ENCODE measurements around the gene GPX4. TPM values are rescaled to one million over a fixed set of nuclear protein-coding genes. Genes with fewer than 3 reads are reported as not detected.
A peak's percentile ranks its signal among the peaks of the same experiment; 100 is the strongest.

The GPX4 gene
- total and polyA plus RNA-seq, 2 of the 13 experiments (the other 11 are each of a cell fraction or from before 2014, with no cell fraction given), result 535 to 613 TPM

GRCh38 chr19:1093811-1094553 lies 9.8 kb upstream of the GPX4 start (continued):
- TF ChIP-seq ZNF687 (CRISPR knock-in tag; IDR thresholded peaks at IDR 0.05) (peak; percentile 88), ZNF589 (CRISPR knock-in tag; conservative IDR thresholded peaks at IDR 0.05) (no peak), ZNF260 (CRISPR knock-in tag; IDR thresholded peaks at IDR 0.05; ENCODE audit: borderline replicate concordance, low read depth) (no peak), MYC (CRISPR knock-in tag; IDR thresholded peaks at IDR 0.05; ENCODE audit: borderline replicate concordance) (peak; percentile 48; the same call in 1 of the 2 replicates), ZNF484 (CRISPR knock-in tag; IDR thresholded peaks at IDR 0.05; ENCODE audit: borderline replicate concordance, low read depth) (no peak), NFATC3 (CRISPR knock-in tag; IDR thresholded peaks at IDR 0.05) (no peak), PRMT3 (CRISPR knock-in tag; IDR thresholded peaks at IDR 0.05; ENCODE audit: borderline replicate concordance, low read depth) (no peak), KDM1A (CRISPR knock-in tag; IDR thresholded peaks at IDR 0.05) (no peak), ZNF44 (CRISPR knock-in tag; IDR thresholded peaks at IDR 0.05) (no peak), KAT7 (CRISPR knock-in tag; IDR thresholded peaks at IDR 0.05; ENCODE audit: borderline replicate concordance) (0 out of 2 replicates have a peak, but pooled peaks have one; percentile 63), ZSCAN31 (CRISPR knock-in tag; IDR thresholded peaks at IDR 0.05; ENCODE audit: low read depth) (no peak), KLF12 (CRISPR knock-in tag; IDR thresholded peaks at IDR 0.05; ENCODE audit: borderline replicate concordance) (no peak), SPEN (CRISPR knock-in tag; IDR thresholded peaks at IDR 0.05; ENCODE audit: low read depth) (no peak), ZNF740 (CRISPR knock-in tag; IDR thresholded peaks at IDR 0.05) (no peak), KMT2A (CRISPR knock-in tag; IDR thresholded peaks at IDR 0.05) (no peak), ZNF121 (CRISPR knock-in tag; IDR thresholded peaks at IDR 0.05) (no peak), ZFX (CRISPR knock-in tag; IDR thresholded peaks at IDR 0.05; ENCODE audit: low read depth) (no peak), ZNF451 (CRISPR knock-in tag; IDR thresholded peaks at IDR 0.05) (no peak), ZNF841 (CRISPR knock-in tag; IDR thresholded peaks at IDR 0.05; ENCODE audit: borderline replicate concordance) (no peak), ZNF329 (CRISPR knock-in tag; IDR thresholded peaks at IDR 0.05; ENCODE audit: low read depth) (no peak), ZNF382 (CRISPR knock-in tag; IDR thresholded peaks at IDR 0.05; ENCODE audit: borderline replicate concordance) (no peak), ARNTL (CRISPR knock-in tag; IDR thresholded peaks at IDR 0.05) (no peak)
- TF ChIP-seq, protein P1, sequence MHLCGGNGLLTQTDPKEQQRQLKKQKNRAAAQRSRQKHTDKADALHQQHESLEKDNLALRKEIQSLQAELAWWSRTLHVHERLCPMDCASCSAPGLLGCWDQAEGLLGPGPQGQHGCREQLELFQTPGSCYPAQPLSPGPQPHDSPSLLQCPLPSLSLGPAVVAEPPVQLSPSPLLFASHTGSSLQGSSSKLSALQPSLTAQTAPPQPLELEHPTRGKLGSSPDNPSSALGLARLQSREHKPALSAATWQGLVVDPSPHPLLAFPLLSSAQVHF (CRISPR knock-in tag; IDR thresholded peaks at IDR 0.05), result no peak
- TF ChIP-seq, protein P2, sequence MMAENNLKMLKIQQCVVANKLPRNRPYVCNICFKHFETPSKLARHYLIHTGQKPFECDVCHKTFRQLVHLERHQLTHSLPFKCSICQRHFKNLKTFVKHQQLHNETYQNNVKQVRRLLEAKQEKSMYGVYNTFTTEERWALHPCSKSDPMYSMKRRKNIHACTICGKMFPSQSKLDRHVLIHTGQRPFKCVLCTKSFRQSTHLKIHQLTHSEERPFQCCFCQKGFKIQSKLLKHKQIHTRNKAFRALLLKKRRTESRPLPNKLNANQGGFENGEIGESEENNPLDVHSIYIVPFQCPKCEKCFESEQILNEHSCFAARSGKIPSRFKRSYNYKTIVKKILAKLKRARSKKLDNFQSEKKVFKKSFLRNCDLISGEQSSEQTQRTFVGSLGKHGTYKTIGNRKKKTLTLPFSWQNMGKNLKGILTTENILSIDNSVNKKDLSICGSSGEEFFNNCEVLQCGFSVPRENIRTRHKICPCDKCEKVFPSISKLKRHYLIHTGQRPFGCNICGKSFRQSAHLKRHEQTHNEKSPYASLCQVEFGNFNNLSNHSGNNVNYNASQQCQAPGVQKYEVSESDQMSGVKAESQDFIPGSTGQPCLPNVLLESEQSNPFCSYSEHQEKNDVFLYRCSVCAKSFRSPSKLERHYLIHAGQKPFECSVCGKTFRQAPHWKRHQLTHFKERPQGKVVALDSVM (CRISPR knock-in tag; IDR thresholded peaks at IDR 0.05), result peak; percentile 63
